A172 (cell line): ENCODE data around the gene AMBRA1. TPM values are rescaled to one million over a fixed set of nuclear protein-coding genes. Genes with fewer than 3 reads are reported as not detected.
"Not testable (repeated sequence)": the region's sequence is repeated elsewhere in the genome, so short reads cannot be mapped to it uniquely, and the experiment has no call there.

ENCODE experiments used
- DNase-seq: peaks from one replicate; pipeline ENCODE4 v3.0.0-alpha.2; 2015; ENCODE audit warnings: low spot score
- total RNA-seq: library from RNA; depleted of rRNA; stranded (reverse); fragments of >200 nt; shearing (Covaris generic); gene quantifications from 2 replicates; pipeline ENCODE4 v1.2.3, GENCODE V29; 2014

AMBRA1 gene
- total RNA-seq, 1 experiment from 2014 or later = 44.3 TPM

DNA sequence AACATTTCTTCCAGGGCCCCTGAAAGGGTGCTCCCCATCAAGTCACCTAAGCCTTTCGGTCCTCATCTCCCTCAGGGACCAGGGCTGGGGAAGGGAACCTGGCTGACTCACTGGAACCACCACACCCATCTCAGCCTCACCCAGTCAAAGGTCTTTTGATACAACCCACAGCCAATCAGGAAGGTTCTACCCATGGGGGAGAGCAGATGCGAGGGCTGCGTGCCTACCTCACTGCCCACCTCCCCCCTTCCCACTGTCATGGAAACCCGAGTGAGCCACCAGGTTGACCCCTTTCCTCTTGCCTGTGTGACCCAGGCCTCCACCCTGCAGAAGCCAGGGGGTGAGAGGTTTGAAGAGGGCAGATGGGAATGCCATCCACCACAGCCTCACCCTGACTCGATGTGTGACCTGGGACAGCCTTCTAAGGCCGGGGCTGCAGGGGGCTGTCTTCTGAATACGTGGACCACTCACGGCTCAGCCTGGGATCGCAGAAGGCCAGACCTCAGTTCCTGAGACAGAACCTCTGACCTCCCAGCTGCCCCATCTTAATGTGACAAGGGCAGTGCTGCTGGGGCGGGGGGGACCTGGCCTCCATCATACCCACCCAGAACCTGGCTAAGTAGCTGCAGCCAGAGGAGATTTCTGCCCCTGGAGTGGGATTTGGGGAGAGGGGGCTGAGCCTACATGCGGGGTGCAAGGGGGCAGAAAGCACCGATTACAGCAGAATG is 209.7 kb downstream of the AMBRA1 start:
- peak; percentile 55 for DNase-seq

DNA sequence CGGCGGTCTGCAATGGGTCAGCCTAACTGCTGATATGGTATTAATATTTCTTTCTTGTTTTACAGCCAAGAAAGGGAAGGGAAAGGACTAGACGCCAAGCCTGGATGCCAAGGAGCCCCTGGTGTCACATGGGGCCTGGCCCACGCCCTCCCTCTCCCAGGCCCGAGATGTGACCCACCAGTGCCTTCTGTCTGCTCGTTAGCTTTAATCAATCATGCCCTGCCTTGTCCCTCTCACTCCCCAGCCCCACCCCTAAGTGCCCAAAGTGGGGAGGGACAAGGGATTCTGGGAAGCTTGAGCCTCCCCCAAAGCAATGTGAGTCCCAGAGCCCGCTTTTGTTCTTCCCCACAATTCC is 210.4 kb downstream of the AMBRA1 start:
- DNase-seq = no peak

DNA sequence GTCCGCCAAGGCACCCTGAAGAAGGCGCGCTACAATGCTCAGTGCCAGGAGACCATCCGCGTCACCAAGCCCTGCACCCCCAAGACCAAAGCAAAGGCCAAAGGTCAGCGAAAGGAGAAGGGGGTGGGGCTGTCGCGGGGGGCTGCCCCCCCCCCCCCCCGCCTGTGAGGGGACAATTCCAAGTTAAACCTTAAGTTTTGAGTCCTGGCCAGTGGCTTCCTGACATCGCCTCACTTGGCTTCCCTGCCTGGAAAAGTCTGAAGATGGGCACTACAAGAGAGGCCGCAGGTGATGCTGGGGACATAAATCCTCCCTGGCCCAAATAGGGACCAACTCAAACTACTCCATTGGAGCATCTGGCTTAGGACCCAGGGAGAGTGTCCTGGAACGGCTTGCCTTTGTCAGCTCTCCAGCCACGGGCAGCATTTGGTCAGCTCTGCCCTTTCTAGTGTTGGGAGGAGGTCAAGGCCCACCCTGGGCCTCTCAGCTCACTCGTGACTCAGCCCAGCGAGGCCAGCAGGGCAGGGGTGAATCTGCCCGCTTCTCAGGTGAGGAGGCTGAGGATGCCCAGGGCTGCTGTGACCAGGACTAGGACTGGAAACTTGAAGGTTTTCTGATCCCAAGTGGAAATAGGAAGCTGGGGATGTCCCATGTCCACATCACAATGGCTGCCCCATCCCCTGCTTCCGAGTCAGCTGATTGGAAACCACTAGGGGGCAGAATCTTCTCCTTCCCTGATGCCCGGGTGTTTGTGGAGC is 211.0 kb downstream of the AMBRA1 start:
- peak; percentile 52 for DNase-seq

DNA sequence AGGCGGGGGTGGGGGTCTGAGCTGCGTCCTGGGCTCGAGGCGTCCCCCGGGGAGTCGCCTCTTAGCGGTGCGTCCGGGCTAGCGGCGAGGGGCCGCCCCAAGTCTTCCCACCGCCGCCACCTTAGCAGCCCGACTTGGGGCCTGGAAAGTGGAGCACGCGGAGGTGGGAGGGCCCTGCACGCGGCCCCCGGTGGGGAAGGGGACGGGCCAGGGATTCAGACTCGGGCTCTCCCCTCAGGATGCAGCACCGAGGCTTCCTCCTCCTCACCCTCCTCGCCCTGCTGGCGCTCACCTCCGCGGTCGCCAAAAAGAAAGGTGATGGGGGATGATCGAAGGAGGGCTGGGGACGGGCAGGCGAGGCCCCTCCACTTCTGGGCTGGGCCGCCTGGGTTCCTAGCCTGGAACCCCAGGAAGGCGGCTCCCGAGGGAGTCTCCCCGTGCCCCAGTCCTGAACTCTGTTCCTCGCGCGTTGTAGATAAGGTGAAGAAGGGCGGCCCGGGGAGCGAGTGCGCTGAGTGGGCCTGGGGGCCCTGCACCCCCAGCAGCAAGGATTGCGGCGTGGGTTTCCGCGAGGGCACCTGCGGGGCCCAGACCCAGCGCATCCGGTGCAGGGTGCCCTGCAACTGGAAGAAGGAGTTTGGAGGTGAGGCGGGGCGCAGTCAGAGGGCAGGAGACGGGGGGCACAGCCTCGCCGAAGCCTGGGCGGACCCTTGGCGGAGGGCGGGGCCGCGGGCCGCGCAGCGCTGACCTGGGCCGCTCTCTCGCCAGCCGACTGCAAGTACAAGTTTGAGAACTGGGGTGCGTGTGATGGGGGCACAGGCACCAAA is 211.8 kb downstream of the AMBRA1 start:
- no peak for DNase-seq

DNA sequence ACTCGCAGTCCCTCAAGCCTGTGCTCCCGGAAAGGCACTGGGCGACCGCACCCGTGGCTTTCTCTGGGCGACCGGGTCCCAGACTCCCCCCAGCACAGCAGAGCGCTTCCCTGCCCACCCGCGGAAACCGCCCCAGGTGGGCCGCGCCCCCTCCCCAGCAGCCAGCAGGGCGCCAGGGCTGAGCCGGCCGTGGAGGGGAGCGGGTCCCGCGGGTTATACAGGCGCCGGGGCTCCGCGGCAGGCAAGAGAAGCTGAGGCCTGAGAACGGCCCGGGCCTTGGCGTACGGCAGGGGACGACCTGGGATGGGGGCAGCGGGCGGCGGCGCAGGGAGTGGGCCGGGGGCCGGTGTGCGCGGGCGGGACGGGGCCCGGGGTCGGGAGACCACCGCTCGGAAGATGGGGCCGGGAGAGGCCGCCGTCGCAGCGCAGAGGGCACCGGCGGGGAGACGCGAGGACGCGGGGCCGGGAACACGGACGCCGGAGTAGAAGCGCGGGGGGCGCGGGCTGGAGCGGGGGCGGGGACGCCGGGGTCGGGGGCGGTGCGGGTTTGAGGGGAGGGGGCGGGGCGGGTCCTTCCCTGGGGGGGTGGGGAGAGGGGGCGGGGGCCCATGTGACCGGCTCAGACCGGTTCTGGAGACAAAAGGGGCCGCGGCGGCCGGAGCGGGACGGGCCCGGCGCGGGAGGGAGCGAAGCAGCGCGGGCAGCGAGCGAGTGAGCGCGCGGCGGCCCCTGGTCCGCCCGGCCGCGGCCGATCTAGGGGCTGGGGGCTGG is 212.6 kb downstream of the AMBRA1 start, which contains the start of gene MDK:
Gene MDK (plus strand): TSS at position 622 of the 771 bp plus-strand sequence. CDS start 389 bp downstream, outside the sequence.
- no peak for DNase-seq

DNA sequence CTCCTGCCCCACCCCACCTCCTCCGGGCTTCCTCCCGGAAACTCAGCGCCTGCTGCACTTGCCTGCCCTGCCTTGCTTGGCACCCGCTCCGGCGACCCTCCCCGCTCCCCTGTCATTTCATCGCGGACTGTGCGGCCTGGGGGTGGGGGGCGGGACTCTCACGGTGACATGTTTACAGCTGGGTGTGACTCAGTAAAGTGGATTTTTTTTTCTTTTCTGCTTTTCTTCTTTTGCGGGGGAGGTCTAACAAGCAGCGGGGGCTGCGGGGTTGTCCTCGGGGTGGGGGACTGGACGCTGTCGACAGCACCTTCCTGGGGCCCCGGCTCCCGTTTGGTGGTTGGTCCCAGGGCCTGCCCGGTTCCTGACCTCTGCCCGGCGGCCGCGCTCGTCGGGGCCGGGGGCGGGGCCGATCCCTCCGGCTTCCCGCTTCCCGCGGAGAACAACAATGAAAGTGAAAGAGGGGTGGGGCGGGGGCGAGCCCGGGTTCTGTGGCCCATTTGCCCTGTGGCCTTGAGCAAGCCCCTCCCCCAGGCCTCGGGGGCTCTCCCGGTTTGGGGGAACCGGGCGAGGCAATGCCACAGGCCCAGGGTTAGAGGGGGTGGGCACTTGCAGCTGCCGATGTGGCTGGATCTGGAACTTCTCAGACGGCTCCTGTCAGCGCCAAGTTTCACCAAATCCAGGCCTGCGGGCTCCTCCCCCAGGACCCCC is 213.3 kb downstream of the AMBRA1 start:
- DNase-seq = peak; percentile 50

DNA sequence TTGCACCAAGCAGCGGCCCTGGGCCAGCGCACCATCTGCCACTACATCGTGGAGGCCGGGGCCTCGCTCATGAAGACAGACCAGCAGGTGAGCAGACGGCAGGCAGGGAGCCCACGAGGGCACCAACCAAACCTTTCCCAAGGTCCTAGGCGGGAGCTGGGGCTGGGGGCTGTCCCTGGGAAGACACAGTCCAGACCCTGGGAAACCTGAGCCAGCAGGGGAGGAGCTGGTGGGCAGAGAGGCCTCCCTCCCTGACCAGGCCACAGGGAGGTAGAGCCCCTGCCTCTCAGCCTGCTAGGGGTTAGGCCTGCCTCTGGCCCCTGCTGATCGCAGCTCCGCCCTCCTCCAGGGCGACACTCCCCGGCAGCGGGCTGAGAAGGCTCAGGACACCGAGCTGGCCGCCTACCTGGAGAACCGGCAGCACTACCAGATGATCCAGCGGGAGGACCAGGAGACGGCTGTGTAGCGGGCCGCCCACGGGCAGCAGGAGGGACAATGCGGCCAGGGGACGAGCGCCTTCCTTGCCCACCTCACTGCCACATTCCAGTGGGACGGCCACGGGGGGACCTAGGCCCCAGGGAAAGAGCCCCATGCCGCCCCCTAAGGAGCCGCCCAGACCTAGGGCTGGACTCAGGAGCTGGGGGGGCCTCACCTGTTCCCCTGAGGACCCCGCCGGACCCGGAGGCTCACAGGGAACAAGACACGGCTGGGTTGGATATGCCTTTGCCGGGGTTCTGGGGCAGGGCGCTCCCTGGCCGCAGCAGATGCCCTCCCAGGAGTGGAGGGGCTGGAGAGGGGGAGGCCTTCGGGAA is 214.1 kb downstream of the AMBRA1 start:
- DNase-seq = not testable (repeated sequence)

DNA sequence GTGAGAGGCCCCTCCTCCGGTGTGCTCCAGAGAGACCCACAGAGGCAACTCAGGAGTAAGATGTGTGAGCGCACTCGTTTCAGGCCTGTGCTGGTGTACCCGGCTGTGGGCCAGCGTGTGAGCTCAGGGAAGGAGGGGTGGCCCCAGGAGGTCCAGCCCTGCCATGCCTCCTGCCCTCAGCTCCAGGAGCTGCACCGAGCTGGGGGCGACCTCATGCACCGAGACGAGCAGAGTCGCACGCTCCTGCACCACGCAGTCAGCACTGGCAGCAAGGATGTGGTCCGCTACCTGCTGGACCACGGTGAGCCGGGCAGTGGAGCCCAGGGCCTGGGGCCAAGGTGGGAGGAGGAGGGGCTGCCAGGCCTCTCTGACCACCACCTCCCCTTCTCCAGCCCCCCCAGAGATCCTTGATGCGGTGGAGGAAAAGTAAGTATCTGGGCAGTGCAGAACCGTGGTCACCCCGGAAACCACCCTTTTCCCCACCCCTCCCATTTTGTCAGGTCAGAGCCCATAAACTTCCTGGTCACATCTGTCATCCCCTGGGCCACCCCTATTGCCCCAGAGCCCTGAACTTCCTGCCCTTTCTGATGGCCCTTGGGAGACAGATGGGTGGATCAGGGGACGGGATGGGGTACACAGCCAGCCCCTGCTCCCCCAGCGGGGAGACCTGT is 214.9 kb downstream of the AMBRA1 start:
- no peak for DNase-seq

DNA sequence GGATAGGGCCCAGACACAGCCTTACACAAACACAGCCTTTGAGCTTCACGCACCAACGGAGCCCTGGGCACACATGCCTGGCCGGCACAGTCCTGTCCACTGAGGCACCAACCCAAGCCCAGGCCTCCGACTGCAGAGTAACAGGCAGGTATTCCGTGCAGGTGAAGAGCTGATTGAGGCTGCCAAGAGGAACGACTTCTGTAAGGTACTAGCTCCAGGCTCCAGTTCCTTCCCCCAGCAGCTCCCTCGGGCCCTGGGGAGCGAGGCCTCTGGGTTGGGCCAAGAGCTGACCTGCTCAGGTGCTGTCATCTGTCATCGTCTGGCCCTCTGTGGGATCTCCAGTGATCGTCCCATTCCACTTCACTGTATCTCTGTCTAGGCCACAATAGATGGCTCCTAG is 215.5 kb downstream of the AMBRA1 start:
- no peak for DNase-seq

DNA sequence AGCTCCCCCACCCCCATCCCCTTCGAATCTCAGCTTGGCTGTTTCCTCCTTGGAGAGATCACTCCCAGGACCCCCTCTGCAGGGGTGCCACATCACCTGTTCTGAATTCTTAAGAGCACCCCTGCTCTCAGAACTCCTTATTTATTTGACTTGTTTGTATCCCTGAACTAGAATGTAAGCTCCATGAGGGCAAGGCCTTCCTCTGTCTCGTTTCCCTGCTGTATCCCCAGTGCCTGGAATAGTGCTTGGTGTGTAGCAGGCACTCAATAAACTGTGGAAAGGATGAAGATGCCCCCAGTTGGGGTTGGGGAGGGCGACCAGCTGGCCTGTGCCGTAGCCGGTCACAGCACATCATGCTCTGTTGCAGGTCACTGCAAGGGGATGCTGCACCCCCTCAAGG is 216.0 kb downstream of the AMBRA1 start:
- no peak for DNase-seq

DNA sequence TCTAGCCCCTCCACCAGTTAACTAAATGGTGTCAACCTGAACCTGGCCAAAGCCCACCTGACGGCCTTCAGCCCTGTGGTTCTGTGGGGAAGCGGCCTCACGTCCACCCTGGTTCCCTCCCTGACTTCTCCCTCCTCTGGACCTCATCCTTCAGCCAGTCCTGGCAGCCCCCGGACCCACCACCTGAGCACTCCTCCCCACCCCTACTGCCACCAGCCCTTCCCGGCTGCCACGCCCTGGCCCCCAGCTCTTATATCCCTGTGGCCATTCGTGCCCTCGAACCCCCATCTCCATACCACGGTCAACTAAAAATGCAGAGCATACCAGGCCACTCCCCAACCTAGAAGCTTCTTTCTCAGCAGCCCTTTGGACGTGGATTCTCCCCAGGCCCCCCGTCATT is 216.5 kb downstream of the AMBRA1 start:
- no peak for DNase-seq

DNA sequence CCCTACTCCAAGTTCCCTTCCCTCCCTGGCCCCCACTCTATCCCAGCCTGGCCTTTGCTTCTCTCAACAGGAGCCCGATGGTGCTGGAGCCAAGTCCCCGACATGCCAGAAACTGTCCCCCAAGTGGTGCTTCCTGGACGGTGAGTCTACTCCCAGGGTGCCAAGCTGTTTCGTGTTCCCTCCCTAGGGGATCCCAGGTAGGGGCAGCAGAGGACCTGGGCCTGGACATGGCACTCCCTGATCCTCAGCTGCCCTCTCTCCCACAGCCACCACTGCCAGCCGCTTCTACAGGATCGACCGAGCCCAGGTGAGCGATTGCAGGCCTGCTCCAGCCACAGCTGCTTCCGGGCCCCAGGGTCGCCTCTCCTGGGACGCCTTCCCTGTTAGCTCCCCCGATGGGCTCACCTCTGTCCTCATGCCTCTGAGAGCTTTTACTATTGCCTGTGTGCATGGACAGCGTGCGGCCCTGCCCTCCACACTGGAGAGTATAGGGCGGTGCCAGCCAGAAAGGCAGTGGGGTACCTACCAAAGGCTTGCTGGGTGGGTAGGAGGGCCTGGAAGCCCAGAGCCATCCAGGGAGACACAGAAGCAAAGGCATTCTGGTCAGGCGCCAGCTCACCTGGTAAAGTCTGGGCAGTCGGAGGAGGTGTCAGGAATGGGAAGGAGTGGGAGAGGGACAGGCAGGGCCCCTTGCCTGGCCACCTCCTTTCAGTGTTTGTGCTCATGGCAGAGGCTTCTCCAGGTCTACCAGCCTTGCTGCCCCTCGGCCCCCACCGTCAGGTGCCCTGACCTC is 217.4 kb downstream of the AMBRA1 start:
- no peak for DNase-seq

DNA sequence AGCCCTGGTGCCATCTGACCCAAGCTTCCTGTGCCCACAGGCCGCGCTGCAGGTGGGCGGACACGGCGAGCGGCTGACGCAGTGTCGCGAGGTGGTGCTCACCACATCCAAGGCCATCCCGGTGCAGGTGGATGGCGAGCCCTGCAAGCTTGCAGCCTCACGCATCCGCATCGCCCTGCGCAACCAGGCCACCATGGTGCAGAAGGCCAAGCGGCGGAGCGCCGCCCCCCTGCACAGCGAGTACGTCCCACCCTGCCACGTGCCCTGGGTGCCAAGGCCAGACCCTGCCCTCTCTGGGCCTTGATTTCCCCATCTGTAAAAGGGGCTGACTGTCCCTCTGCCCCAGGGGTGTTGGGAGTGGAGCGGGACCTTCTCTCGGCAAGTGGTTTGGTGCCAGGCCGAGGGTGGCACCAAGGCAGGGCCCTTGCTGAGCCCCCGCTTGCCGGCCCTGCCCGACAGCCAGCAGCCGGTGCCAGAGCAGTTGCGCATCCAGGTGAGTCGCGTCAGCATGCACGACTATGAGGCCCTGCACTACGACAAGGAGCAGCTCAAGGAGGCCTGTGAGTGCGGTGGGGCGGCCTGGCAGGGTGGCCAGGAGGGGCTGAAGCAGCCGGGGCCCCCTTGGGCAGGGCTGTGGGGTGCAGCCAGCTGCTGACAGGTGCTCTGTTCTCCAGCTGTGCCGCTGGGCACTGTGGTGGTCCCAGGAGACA is 218.3 kb downstream of the AMBRA1 start:
- DNase-seq = no peak

DNA sequence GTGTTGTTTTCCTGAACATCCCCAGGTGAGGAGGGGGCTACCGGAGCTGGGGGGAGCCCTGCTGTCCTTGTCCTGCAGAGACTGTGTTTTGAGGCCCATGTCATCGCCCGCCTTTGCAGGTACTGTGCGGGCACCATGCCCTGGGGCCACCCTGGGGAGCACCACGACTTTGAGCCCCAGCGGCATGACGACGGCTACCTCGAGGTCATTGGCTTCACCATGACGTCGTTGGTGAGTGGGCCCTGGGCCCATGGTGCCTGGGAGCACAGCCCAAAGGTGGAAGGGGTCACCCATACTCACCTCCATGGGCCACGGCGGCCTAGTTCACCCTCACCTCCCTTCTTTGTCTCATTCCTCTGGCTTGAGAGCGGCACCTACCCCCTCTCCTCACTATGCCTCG is 219.0 kb downstream of the AMBRA1 start:
- DNase-seq = no peak

DNA sequence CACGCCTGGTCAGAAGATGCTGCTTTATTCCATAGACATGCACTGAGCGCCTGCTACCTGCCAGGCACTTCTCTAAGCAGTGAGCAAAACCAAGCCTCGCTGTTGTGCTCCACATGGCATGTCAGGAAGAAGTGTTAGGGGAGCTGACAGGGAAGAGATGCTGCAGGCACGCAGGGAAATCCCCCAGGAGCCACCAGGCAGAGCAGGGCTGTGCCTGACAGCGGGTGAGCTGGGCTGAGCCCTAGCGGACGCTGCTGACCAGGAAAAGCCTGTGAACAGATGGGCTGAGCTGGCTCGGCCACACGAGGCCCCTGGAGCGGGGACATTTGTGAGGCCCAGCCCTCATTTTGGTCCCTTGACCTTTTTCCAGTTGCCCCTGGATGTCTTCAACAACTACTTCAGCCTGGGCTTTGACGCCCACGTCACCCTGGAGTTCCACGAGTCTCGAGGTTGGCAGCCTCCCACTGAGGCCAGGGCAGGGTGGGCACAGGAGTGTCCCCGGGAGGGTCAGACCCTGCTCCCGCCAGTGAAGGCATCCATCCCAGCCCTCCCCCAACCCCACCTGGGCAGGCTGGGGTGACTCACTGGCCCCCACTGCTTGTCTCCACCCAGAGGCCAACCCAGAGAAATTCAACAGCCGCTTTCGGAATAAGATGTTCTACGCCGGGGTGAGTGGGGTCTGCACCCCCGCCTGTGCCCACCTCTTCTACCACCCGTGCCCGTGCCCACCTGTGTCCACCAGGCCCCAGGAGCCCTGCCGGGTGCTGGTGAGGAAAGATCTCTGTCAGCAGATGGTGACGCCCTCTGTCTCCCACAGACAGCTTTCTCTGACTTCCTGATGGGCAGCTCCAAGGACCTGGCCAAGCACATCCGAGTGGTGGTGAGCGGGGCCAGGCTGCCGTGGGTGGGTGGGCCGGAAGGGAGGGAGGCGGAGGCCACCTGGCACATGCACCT is 219.8 kb downstream of the AMBRA1 start:
- DNase-seq = no peak

DNA sequence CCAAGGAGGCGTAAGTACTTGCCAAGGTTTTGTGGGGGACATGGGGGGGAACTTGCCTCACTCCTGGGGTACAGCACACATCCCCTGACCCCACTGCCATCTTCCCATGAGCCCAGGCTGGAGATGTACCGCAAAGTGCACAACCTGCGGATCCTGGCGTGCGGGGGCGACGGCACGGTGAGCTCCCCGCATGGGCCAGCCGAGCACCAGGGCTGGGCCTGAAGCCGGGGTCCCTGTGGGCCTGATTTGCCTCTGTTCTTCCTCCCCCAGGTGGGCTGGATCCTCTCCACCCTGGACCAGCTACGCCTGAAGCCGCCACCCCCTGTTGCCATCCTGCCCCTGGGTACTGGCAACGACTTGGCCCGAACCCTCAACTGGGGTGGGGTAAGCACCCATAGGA is 221.3 kb downstream of the AMBRA1 start:
- DNase-seq = not testable (repeated sequence)

DNA sequence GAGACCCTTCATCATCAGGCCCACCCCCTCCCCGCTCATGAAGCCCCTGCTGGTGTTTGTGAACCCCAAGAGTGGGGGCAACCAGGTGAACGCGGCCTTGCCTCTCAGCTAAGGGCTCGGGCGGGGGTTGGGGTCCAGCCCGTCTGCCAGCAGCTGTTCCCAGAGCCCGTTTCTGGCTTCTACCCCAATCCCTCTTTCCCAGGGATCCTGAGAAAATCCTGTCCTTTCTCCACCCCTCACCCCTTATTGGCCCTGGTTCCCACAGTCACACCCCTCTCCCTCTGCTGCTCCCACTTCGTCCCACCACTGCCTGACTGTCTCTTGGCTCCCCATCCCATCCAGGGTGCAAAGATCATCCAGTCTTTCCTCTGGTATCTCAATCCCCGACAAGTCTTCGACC is 221.7 kb downstream of the AMBRA1 start:
- no peak for DNase-seq
